Dendritic cell treated with granulocyte-macrophage colony-stimulating factor and Interleukin-4, amounts not matched to agents 40 ng/mL and 50 ng/mL, for 4 days (primary cell): ENCODE measurements around the gene NPAS3.

Source experiments
- H3K27ac Mint-ChIP-seq: one replicate; pipeline ENCODE4 v1.8.0; 2022; ENCODE audit warnings: mild to moderate bottlenecking, mixed read lengths
- H3K27me3 Mint-ChIP-seq: one replicate; pipeline ENCODE4 v1.8.0; 2022; ENCODE audit warnings: mild to moderate bottlenecking, mixed read lengths
- H3K36me3 Mint-ChIP-seq: one replicate; pipeline ENCODE4 v1.8.0; 2022; ENCODE audit warnings: low read depth, mixed read lengths
- H3K4me1 Mint-ChIP-seq: one replicate; pipeline ENCODE4 v1.8.0; 2022; ENCODE audit warnings: low read depth, mixed read lengths
- H3K4me3 Mint-ChIP-seq: one replicate; pipeline ENCODE4 v1.8.0; 2022; ENCODE audit warnings: mild to moderate bottlenecking, moderate library complexity, mixed read lengths
- H3K9me3 Mint-ChIP-seq: one replicate; pipeline ENCODE4 v1.8.0; 2022; ENCODE audit warnings: mixed read lengths
- intact Hi-C: fragments of 100-400 bp; cut with micrococcal nuclease; formaldehyde crosslinking; loops from one replicate; pipeline ENCODE4 v1.15.0; 2022

NPAS3 gene

GRCh38 chr14:33454707-33455106, 516.0 kb downstream of the NPAS3 start:
- H3K27ac Mint-ChIP-seq, result no peak overlapping the region
- no peaks in the 10 kb centered on the region for H3K9me3 Mint-ChIP-seq
- H3K36me3 Mint-ChIP-seq, result no peaks in the 10 kb centered on the region
- intact Hi-C loops, result no loop called here
- H3K4me1 Mint-ChIP-seq, result peaks cover 5% of the 10 kb centered on the region
- H3K27me3 Mint-ChIP-seq, result peaks cover 2% of the 10 kb centered on the region
- H3K4me3 Mint-ChIP-seq, result no peak overlapping the region

GRCh38 chr14:33455654-33456345, 517.1 kb downstream of the NPAS3 start:
- Mint-ChIP-seq H3K9me3 (no peaks in the 10 kb centered on the region), H3K4me3 (no peak overlapping the region), H3K4me1 (peaks cover 5% of the 10 kb centered on the region), H3K27ac (no peak overlapping the region), H3K36me3 (no peaks in the 10 kb centered on the region), H3K27me3 (peaks cover 2% of the 10 kb centered on the region)
- intact Hi-C loops, result no loop called here

- intact Hi-C loops, result no loop called here
- Mint-ChIP-seq H3K4me1 (peaks cover 5% of the 10 kb centered on the region), H3K27ac (no peak overlapping the region), H3K36me3 (no peaks in the 10 kb centered on the region), H3K4me3 (no peak overlapping the region), H3K9me3 (no peaks in the 10 kb centered on the region), H3K27me3 (peaks cover 2% of the 10 kb centered on the region)
Observed at GRCh38 chr14:33457021-33457420, 518.3 kb downstream of the NPAS3 start.

GRCh38 chr14:33457617-33458016, 518.9 kb downstream of the NPAS3 start:
- H3K4me1 Mint-ChIP-seq, result peaks cover 5% of the 10 kb centered on the region

GRCh38 chr14:33460164-33460563, 521.5 kb downstream of the NPAS3 start:
- no peaks in the 10 kb centered on the region for H3K9me3 Mint-ChIP-seq
- H3K27me3 Mint-ChIP-seq, result peaks cover 2% of the 10 kb centered on the region
- H3K4me3 Mint-ChIP-seq, result no peak overlapping the region
- H3K27ac Mint-ChIP-seq, result no peak overlapping the region
- H3K36me3 Mint-ChIP-seq, result no peaks in the 10 kb centered on the region
- intact Hi-C loops, result no loop called here
- no peaks in the 10 kb centered on the region for H3K4me1 Mint-ChIP-seq

More at GRCh38 chr14:33457617-33458016, 518.9 kb downstream of the NPAS3 start:
- Mint-ChIP-seq H3K4me3 (no peak overlapping the region), H3K36me3 (no peaks in the 10 kb centered on the region), H3K9me3 (no peaks in the 10 kb centered on the region), H3K27me3 (peaks cover 2% of the 10 kb centered on the region), H3K27ac (no peak overlapping the region)
- intact Hi-C loops, result no loop called here

- no peaks in the 10 kb centered on the region for H3K36me3 Mint-ChIP-seq
- intact Hi-C loops, result no loop called here
- H3K9me3 Mint-ChIP-seq, result no peaks in the 10 kb centered on the region
- peaks cover 2% of the 10 kb centered on the region for H3K27me3 Mint-ChIP-seq
- no peaks in the 10 kb centered on the region for H3K4me1 Mint-ChIP-seq
- no peak overlapping the region for H3K27ac Mint-ChIP-seq
- H3K4me3 Mint-ChIP-seq, result no peak overlapping the region
Observed at GRCh38 chr14:33461036-33461435, 522.4 kb downstream of the NPAS3 start.

GRCh38 chr14:33463731-33464130, 525.1 kb downstream of the NPAS3 start:
- H3K27me3 Mint-ChIP-seq, result no peaks in the 10 kb centered on the region
- H3K4me3 Mint-ChIP-seq, result no peak overlapping the region
- no peak overlapping the region for H3K27ac Mint-ChIP-seq
- no peaks in the 10 kb centered on the region for H3K36me3 Mint-ChIP-seq
- H3K4me1 Mint-ChIP-seq, result no peaks in the 10 kb centered on the region
- intact Hi-C loops, result no loop called here
- no peaks in the 10 kb centered on the region for H3K9me3 Mint-ChIP-seq

GRCh38 chr14:33464254-33464962, 525.7 kb downstream of the NPAS3 start:
- Mint-ChIP-seq H3K36me3 (no peaks in the 10 kb centered on the region), H3K4me1 (no peaks in the 10 kb centered on the region), H3K4me3 (no peak overlapping the region), H3K27ac (no peak overlapping the region), H3K27me3 (no peaks in the 10 kb centered on the region), H3K9me3 (no peaks in the 10 kb centered on the region)
- intact Hi-C loops, result no loop called here

- intact Hi-C loops, result no loop called here
- H3K9me3 Mint-ChIP-seq, result no peaks in the 10 kb centered on the region
Observed at GRCh38 chr14:33465846-33466700, 527.4 kb downstream of the NPAS3 start.

DNA sequence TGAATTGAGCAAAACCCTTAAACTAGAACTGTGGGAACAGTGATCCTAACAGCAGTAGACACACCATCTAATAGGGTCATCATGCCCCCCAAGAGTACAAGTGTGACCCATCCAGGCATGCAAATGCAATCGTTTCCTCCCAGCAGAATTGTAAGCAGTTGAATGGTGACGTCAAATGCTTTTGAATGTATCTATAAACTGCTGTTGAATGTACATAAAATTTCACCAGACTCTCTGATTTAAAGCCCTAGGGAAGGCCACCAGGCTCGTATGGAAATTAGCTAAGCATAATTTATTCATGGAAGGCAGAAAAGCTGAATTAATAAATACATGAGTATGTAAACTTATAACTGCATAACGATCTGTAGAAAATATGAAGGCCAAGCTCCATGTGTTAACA, 529.3 kb downstream of the NPAS3 start:
- Mint-ChIP-seq H3K4me3 (no peak overlapping the region), H3K36me3 (no peaks in the 10 kb centered on the region), H3K4me1 (no peaks in the 10 kb centered on the region), H3K9me3 (no peaks in the 10 kb centered on the region), H3K27me3 (no peaks in the 10 kb centered on the region), H3K27ac (no peak overlapping the region)
- intact Hi-C loops, result no loop called here

More at GRCh38 chr14:33465846-33466700, 527.4 kb downstream of the NPAS3 start:
- H3K27ac Mint-ChIP-seq, result no peak overlapping the region
- H3K36me3 Mint-ChIP-seq, result no peaks in the 10 kb centered on the region
- no peaks in the 10 kb centered on the region for H3K4me1 Mint-ChIP-seq
- no peaks in the 10 kb centered on the region for H3K27me3 Mint-ChIP-seq
- H3K4me3 Mint-ChIP-seq, result no peak overlapping the region

GRCh38 chr14:33469898-33470297, 531.2 kb downstream of the NPAS3 start:
- Mint-ChIP-seq H3K27me3 (no peaks in the 10 kb centered on the region), H3K27ac (no peak overlapping the region), H3K4me1 (no peaks in the 10 kb centered on the region), H3K36me3 (no peaks in the 10 kb centered on the region), H3K4me3 (no peak overlapping the region), H3K9me3 (no peaks in the 10 kb centered on the region)
- intact Hi-C loops, result no loop called here

DNA sequence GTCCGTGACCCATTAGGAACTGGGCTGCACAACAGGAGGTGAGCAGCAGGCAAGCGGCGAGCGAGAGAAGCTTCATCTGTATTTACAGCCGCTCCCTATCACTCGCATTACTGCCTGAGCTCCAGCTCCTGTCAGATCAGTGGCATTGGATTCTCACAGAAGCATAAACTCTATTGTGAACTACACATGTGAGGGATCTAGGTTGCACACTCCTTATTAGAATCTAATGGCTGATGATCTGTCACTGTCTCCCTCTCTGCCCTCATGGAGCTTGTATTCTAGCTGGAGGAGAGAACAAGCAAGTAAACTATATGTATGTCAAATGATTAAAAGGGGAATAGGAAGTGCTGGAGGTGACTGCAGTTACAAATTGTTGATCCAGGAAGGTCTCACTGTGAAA, 533.1 kb downstream of the NPAS3 start:
- H3K36me3 Mint-ChIP-seq, result no peaks in the 10 kb centered on the region
- intact Hi-C loops, result no loop called here
- no peak overlapping the region for H3K4me3 Mint-ChIP-seq
- H3K9me3 Mint-ChIP-seq, result no peaks in the 10 kb centered on the region
- H3K27me3 Mint-ChIP-seq, result no peaks in the 10 kb centered on the region
- H3K27ac Mint-ChIP-seq, result no peak overlapping the region
- no peaks in the 10 kb centered on the region for H3K4me1 Mint-ChIP-seq

- intact Hi-C loops, result no loop called here
- H3K4me1 Mint-ChIP-seq, result no peaks in the 10 kb centered on the region
- no peak overlapping the region for H3K27ac Mint-ChIP-seq
- no peaks in the 10 kb centered on the region for H3K36me3 Mint-ChIP-seq
- no peaks in the 10 kb centered on the region for H3K27me3 Mint-ChIP-seq
- H3K9me3 Mint-ChIP-seq, result no peaks in the 10 kb centered on the region
- H3K4me3 Mint-ChIP-seq, result no peak overlapping the region
Observed at GRCh38 chr14:33475623-33476022, 536.9 kb downstream of the NPAS3 start.

- no peak overlapping the region for H3K4me3 Mint-ChIP-seq
- intact Hi-C loops, result no loop called here
- H3K9me3 Mint-ChIP-seq, result no peaks in the 10 kb centered on the region
- peaks cover 1% of the 10 kb centered on the region for H3K27me3 Mint-ChIP-seq
- H3K27ac Mint-ChIP-seq, result no peak overlapping the region
- H3K4me1 Mint-ChIP-seq, result no peaks in the 10 kb centered on the region
- no peaks in the 10 kb centered on the region for H3K36me3 Mint-ChIP-seq
Observed at GRCh38 chr14:33477797-33478196, 539.1 kb downstream of the NPAS3 start.
